SK-N-SH treated with all-trans-retinoic acid at 6 μM for 48 hours (cell line): ENCODE results near the gene CDH1.

Experiments
- ATAC-seq: fragments of 200-7000 bp; cut with Tn5 transposase; 3 replicates; pipeline ENCODE4 v1.9.1; 2020; ENCODE audit warnings: mild to moderate bottlenecking, moderate library complexity
- ARNTL ChIP-seq: fragments of 450-650 bp; formaldehyde crosslinking; IDR thresholded peaks from 2 replicates; pipeline ENCODE4 v1.5.0; 2020; ENCODE audit warnings: low read depth, mild to moderate bottlenecking, moderate library complexity, borderline replicate concordance
- CSDC2 ChIP-seq: fragments of 250-450 bp; sonication (Bioruptor Pico); IDR thresholded peaks from 2 replicates; pipeline ENCODE4 v1.5.0; 2020; ENCODE audit warnings: mild to moderate bottlenecking, moderate library complexity
- ESRRG ChIP-seq: fragments of 250-450 bp; sonication (Bioruptor Pico); IDR thresholded peaks from 2 replicates; pipeline ENCODE4 v1.6.1; 2021; ENCODE audit warnings: mild to moderate bottlenecking
- GLIS3 ChIP-seq: fragments of 250-450 bp; sonication (Bioruptor Pico); IDR thresholded peaks from 2 replicates; pipeline ENCODE4 v1.5.0; 2020; ENCODE audit warnings: mild to moderate bottlenecking, moderate library complexity
- ISL1 ChIP-seq: fragments of 250-450 bp; sonication (Bioruptor Pico); IDR thresholded peaks from 2 replicates; pipeline ENCODE4 v2.1.2; 2022; ENCODE audit warnings: mild to moderate bottlenecking, moderate library complexity
- OSR1 ChIP-seq: fragments of 250-450 bp; sonication (Bioruptor Pico); IDR thresholded peaks from 2 replicates; pipeline ENCODE4 v1.8.0; 2022; ENCODE audit warnings: moderate library complexity, mild to moderate bottlenecking, inconsistent platforms
- PATZ1 ChIP-seq: fragments of 250-450 bp; sonication (Bioruptor Pico); IDR thresholded peaks from 2 replicates; pipeline ENCODE4 v1.8.0; 2020; ENCODE audit warnings: mild to moderate bottlenecking, moderate library complexity, borderline replicate concordance
- PPARA ChIP-seq: fragments of 250-450 bp; sonication (Bioruptor Pico); IDR thresholded peaks from 2 replicates; pipeline ENCODE4 v1.5.0; 2020; ENCODE audit warnings: mild to moderate bottlenecking, borderline replicate concordance
- RARB ChIP-seq: fragments of 250-450 bp; sonication (Bioruptor Pico); IDR thresholded peaks from 2 replicates; pipeline ENCODE4 v1.8.0; 2021; ENCODE audit warnings: mild to moderate bottlenecking, moderate library complexity
- SNAI2 ChIP-seq: fragments of 250-450 bp; sonication (Bioruptor Pico); IDR thresholded peaks from 2 replicates; pipeline ENCODE4 v1.5.0; 2020; ENCODE audit warnings: mild to moderate bottlenecking, moderate library complexity
- TOX ChIP-seq: fragments of 250-450 bp; sonication (Bioruptor Pico); IDR thresholded peaks from 2 replicates; pipeline ENCODE4 v1.8.0; 2021; ENCODE audit warnings: mild to moderate bottlenecking, moderate library complexity, borderline replicate concordance
- TSHZ2 ChIP-seq: fragments of 250-450 bp; sonication (Bioruptor Pico); IDR thresholded peaks from 2 replicates; pipeline ENCODE4 v1.5.0; 2020; ENCODE audit warnings: mild to moderate bottlenecking, moderate library complexity
- ZC3H10 ChIP-seq: fragments of 250-450 bp; sonication (Bioruptor Pico); IDR thresholded peaks from 2 replicates; pipeline ENCODE4 v1.5.1; 2021; ENCODE audit warnings: mild to moderate bottlenecking, moderate library complexity
- ZFP3 ChIP-seq: fragments of 250-450 bp; sonication (Bioruptor Pico); IDR thresholded peaks from 2 replicates; pipeline ENCODE4 v1.5.0; 2020; ENCODE audit warnings: mild to moderate bottlenecking, moderate library complexity
- ZFP30 ChIP-seq: fragments of 450-650 bp; formaldehyde crosslinking; IDR thresholded peaks from 2 replicates; pipeline ENCODE4 v1.5.0; 2022; ENCODE audit warnings: mild to moderate bottlenecking, moderate library complexity
- ZNF565 ChIP-seq: fragments of 450-650 bp; formaldehyde crosslinking; conservative IDR thresholded peaks from 2 replicates; pipeline ENCODE4 v1.5.0; 2020; ENCODE audit warnings: low read depth, mild to moderate bottlenecking, moderate library complexity
- ZNF70 ChIP-seq: fragments of 450-650 bp; formaldehyde crosslinking; IDR thresholded peaks from 2 replicates; pipeline ENCODE4 v1.5.0; 2020; ENCODE audit warnings: mild to moderate bottlenecking, moderate library complexity
- ZNF8 ChIP-seq: fragments of 450-650 bp; formaldehyde crosslinking; IDR thresholded peaks from 2 replicates; pipeline ENCODE4 v1.5.0; 2020; ENCODE audit warnings: mild to moderate bottlenecking, moderate library complexity
- TF ChIP-seq, protein P1 (sequence below): fragments of 250-450 bp; sonication (Bioruptor Pico); IDR thresholded peaks from 2 replicates; pipeline ENCODE4 v1.5.1; 2021; ENCODE audit warnings: mild to moderate bottlenecking, moderate library complexity
- TF ChIP-seq, protein P2 (sequence below): fragments of 250-450 bp; sonication (Bioruptor Pico); IDR thresholded peaks from 2 replicates; pipeline ENCODE4 v1.8.0; 2021; ENCODE audit warnings: low read depth, mild to moderate bottlenecking, moderate library complexity, borderline replicate concordance

Gene CDH1

DNA sequence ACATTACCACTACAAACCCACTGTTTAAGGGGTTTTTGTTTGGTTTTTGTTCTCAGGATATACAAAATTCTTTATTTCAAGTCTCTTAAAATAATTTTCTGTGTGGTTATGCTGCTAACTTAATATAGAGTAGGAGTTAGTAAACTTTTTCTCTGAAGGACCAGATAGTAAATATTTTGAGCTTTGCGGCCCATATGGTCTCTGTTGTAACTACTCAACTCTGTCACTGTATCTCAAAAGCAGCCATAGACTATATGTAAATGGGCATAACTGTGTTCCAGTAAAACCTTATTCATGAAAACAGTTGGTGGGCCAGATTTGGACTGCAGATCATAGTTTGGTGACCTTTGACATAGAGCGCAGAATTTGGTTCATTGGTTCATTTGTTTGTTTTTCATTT, 113.4 kb downstream of the CDH1 start:
- no peak for ATAC-seq
- TF ChIP-seq TSHZ2 (no peak), RARB (CRISPR knock-in tag) (no peak), ZNF8 (CRISPR knock-in tag) (no peak), ZFP3 (CRISPR knock-in tag) (no peak), ZNF565 (CRISPR knock-in tag) (no peak), ZNF70 (CRISPR knock-in tag) (no peak), ESRRG (CRISPR knock-in tag) (no peak), TOX (CRISPR knock-in tag) (no peak), ZFP30 (CRISPR knock-in tag) (no peak), OSR1 (CRISPR knock-in tag) (no peak), ARNTL (CRISPR knock-in tag) (no peak), PPARA (no peak)
- TF ChIP-seq, protein P1, sequence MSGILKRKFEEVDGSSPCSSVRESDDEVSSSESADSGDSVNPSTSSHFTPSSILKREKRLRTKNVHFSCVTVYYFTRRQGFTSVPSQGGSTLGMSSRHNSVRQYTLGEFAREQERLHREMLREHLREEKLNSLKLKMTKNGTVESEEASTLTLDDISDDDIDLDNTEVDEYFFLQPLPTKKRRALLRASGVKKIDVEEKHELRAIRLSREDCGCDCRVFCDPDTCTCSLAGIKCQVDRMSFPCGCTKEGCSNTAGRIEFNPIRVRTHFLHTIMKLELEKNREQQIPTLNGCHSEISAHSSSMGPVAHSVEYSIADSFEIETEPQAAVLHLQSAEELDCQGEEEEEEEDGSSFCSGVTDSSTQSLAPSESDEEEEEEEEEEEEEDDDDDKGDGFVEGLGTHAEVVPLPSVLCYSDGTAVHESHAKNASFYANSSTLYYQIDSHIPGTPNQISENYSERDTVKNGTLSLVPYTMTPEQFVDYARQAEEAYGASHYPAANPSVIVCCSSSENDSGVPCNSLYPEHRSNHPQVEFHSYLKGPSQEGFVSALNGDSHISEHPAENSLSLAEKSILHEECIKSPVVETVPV (CRISPR knock-in tag), result no peak

- no peak for TF ChIP-seq ARNTL (CRISPR knock-in tag)
- TF ChIP-seq, protein P2, sequence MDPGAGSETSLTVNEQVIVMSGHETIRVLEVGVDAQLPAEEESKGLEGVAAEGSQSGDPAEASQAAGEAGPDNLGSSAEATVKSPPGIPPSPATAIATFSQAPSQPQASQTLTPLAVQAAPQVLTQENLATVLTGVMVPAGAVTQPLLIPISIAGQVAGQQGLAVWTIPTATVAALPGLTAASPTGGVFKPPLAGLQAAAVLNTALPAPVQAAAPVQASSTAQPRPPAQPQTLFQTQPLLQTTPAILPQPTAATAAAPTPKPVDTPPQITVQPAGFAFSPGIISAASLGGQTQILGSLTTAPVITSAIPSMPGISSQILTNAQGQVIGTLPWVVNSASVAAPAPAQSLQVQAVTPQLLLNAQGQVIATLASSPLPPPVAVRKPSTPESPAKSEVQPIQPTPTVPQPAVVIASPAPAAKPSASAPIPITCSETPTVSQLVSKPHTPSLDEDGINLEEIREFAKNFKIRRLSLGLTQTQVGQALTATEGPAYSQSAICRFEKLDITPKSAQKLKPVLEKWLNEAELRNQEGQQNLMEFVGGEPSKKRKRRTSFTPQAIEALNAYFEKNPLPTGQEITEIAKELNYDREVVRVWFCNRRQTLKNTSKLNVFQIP (CRISPR knock-in tag), result no peak
- TF ChIP-seq ZC3H10 (CRISPR knock-in tag), result no peak
- TF ChIP-seq ESRRG (CRISPR knock-in tag), result no peak
- no peak for TF ChIP-seq PPARA
- TF ChIP-seq OSR1 (CRISPR knock-in tag), result no peak
- TF ChIP-seq ISL1, result no peak
- no peak for TF ChIP-seq CSDC2
- no peak for TF ChIP-seq ZNF565 (CRISPR knock-in tag)
- TF ChIP-seq, protein P1 (CRISPR knock-in tag), result no peak
- TF ChIP-seq ZNF70 (CRISPR knock-in tag), result no peak
- no peak for TF ChIP-seq ZFP30 (CRISPR knock-in tag)
- no peak for TF ChIP-seq GLIS3 (CRISPR knock-in tag)
- TF ChIP-seq SNAI2 (CRISPR knock-in tag), result no peak
- no peak for TF ChIP-seq ZNF8 (CRISPR knock-in tag)
- ATAC-seq, result no peak
Measured at GRCh38 chr16:68851601-68852000, 114.5 kb downstream of the CDH1 start.

DNA sequence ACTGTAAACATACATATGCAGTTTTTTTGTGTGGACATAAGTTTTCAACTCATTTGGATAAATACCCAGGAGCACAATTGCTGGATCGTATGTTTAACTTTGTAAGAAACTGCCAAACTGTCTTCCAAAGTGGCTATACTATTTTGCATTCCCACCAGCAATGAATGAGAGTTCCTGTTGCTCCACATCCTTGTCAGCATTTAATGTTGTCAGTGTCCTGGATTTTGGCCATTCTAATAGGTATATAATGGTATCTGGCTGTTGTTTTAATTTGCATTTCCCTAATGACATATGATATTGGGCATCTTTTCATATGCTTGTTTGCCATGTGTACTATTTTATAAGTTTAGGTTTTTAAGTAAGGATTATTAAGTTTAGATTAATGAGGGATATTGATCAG, 120.4 kb downstream of the CDH1 start:
- TF ChIP-seq SNAI2 (CRISPR knock-in tag) (no peak), TSHZ2 (no peak), ISL1 (no peak), PATZ1 (CRISPR knock-in tag) (no peak), ZNF8 (CRISPR knock-in tag) (no peak), ZC3H10 (CRISPR knock-in tag) (no peak), ARNTL (CRISPR knock-in tag) (no peak), GLIS3 (CRISPR knock-in tag) (no peak), ESRRG (CRISPR knock-in tag) (no peak), ZFP30 (CRISPR knock-in tag) (no peak), TOX (CRISPR knock-in tag) (no peak), ZNF70 (CRISPR knock-in tag) (no peak)
- TF ChIP-seq, protein P1 (CRISPR knock-in tag), result no peak
- ATAC-seq, result no peak
